Sigmoid colon (tissue), 4 donors: Measurements from ENCODE around the gene COL4A2.

Experiments used
- CTCF ChIP-seq, 4 experiments: fragments of 450-650 bp in 3 of 4; fragments of 200-600 bp in 1 of 4; IDR thresholded peaks; one replicate each; pipeline ENCODE4 v1.5.1; 2016 to 2019; ENCODE audit warnings: antibody characterized with exemption in 4 of 4, mild to moderate bottlenecking in 3 of 4, moderate library complexity in 2 of 4
- POLR2AphosphoS5 ChIP-seq, 4 donors: sonication (generic); formaldehyde crosslinking; IDR thresholded peaks; one replicate each; pipeline ENCODE4 v1.6.1; 2017; ENCODE audit warnings: antibody characterized with exemption in 4 of 4

- TF ChIP-seq CTCF (IDR thresholded peaks at IDR 0.05) = no peak
- no peak for TF ChIP-seq POLR2AphosphoS5 (IDR thresholded peaks at IDR 0.05)
These were observed 45.0 kb upstream of the COL4A2 start for GRCh38 chr13:110262082-110262436.
